Fibroblast of lung (primary cell): ENCODE results near the gene ADD3. TPM values are rescaled to one million over a fixed set of nuclear protein-coding genes. Genes with fewer than 3 reads are reported as not detected.

Experiments used
- DNase-seq, 2 donors: peaks; one replicate each; pipeline versions ENCODE4 v3.0.0 to v3.0.0-alpha.2; 2010; ENCODE audit warnings: low read depth in 2 of 2
- H2AFZ ChIP-seq: 2 replicates; pipeline ENCODE4 v1.5.1; 2012; ENCODE audit warnings: low read length, control low read depth, inconsistent platforms
- H3K27ac ChIP-seq: 2 replicates; pipeline ENCODE4 v1.5.1; 2011; ENCODE audit warnings: low read length, control low read depth; ENCODE audit not compliant: insufficient read depth
- H3K27me3 ChIP-seq: 2 replicates; pipeline ENCODE4 v1.5.1; 2011; ENCODE audit warnings: mild to moderate bottlenecking, low read length; ENCODE audit not compliant: control insufficient read depth, insufficient read depth
- H3K36me3 ChIP-seq: 2 replicates; pipeline ENCODE4 v1.5.1; 2011; ENCODE audit warnings: low read length; ENCODE audit not compliant: control insufficient read depth, insufficient read depth
- H3K4me1 ChIP-seq: 2 replicates; pipeline ENCODE4 v1.5.1; 2011; ENCODE audit warnings: low read length; ENCODE audit not compliant: control insufficient read depth, insufficient read depth; ENCODE audit errors: extremely low read depth
- H3K4me2 ChIP-seq: 2 replicates; pipeline ENCODE4 v1.5.1; 2011; ENCODE audit warnings: low read length, control low read depth; ENCODE audit not compliant: insufficient read depth; ENCODE audit errors: extremely low read depth
- H3K4me3 ChIP-seq, 4 experiments: fragments of 200-600 bp in 1 of 4; sonication (generic) in 1 of 4; replicated peaks in 1 of 4; 2 replicates each; pipeline ENCODE4 v1.5.1; 2011 to 2016; ENCODE audit warnings: low read length in 4 of 4, low read depth in 3 of 4, mild to moderate bottlenecking in 3 of 4, control low read depth in 2 of 4, inconsistent platforms in 1 of 4, mixed read lengths in 1 of 4; ENCODE audit not compliant: insufficient read depth in 1 of 4; ENCODE audit errors: control extremely low read depth in 1 of 4
- H3K79me2 ChIP-seq: 2 replicates; pipeline ENCODE4 v1.5.1; 2012; ENCODE audit warnings: mild to moderate bottlenecking, low read length, inconsistent platforms; ENCODE audit not compliant: control insufficient read depth, insufficient read depth
- H3K9ac ChIP-seq: 2 replicates; pipeline ENCODE4 v1.5.1; 2011; ENCODE audit warnings: mild to moderate bottlenecking, low read length, control low read depth; ENCODE audit not compliant: insufficient read depth
- H3K9me3 ChIP-seq: 2 replicates; pipeline ENCODE4 v1.5.1; 2012; ENCODE audit warnings: low read depth, low read length; ENCODE audit not compliant: control insufficient read depth, insufficient read depth
- H4K20me1 ChIP-seq: 2 replicates; pipeline ENCODE4 v1.5.1; 2011; ENCODE audit warnings: low read length; ENCODE audit not compliant: control insufficient read depth, insufficient read depth; ENCODE audit errors: extremely low read depth
- EZH2 ChIP-seq: IDR thresholded peaks from 2 replicates; pipeline ENCODE4 v1.5.1; 2012; ENCODE audit warnings: low read length, control low read depth, mild to moderate bottlenecking; ENCODE audit errors: missing control alignments
- polyA plus RNA-seq, 2 donors: library from polyadenylated mRNA; depleted of rRNA in 1 of 2; stranded (reverse) in 1 of 2; unstranded in 1 of 2; fragments of >200 nt; gene quantifications; 2 replicates each; pipeline ENCODE4 v1.2.1, GENCODE V29; 2011 to 2012; ENCODE audit warnings: missing spikeins in 1 of 2
- total RNA-seq: library from RNA; depleted of rRNA; stranded (reverse); fragments of >200 nt; gene quantifications from 2 replicates; pipeline ENCODE4 v1.2.1, GENCODE V29; 2014
- TF ChIP-seq, protein P1 (sequence below), 2 donors: IDR thresholded peaks in 1 of 2; conservative IDR thresholded peaks in 1 of 2; 1 replicate in 1 of 2; 2 replicates in 1 of 2; pipeline ENCODE4 v1.5.1; 2011 to 2012; ENCODE audit warnings: low read length in 2 of 2, control low read depth in 1 of 2, inconsistent platforms in 1 of 2, low read depth in 1 of 2, mild to moderate bottlenecking in 1 of 2

ADD3 gene
- total and polyA plus RNA-seq, 2 donors (not counting 1 experiment from before 2014, with no cell fraction given), result 93.0 to 416 TPM

DNA sequence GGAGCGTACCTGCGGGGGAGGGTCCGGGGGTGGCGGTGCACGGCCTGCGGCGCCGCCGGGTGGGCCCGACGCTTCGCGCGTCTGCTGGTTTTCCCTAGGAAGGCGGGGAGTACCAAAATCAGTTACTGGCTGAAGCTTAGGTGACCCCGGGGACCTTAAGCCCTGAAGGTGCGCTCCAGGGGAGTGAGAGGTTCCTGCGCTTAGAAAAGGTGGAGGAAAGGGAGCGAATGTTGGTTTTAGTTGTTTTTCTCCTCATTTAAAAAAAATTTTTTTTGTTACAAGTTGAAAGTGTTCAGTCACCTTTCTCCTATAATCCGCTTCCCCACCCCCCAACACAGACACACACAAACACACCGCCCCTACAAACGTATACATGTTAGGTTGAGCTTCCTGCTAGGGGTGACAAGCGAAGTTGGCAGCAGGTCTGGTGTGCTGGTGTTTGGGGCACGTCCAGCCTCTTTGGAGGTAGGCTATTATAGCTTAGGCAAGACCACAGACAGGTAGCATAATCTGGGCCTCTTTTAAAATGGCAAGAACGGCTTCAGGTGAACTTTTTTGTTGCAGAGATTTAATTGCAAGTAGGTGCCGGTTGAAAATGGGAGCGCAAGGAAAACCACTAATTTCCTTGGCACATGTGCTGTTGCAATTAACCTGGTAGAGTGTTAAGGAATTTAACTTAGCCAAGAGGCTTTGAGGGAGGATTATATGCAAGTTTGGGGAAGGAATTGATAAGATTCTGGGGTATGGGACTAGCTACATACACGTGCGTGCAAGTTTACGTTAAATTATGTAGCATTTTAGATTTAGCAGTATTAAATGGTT lies 945 bp downstream of the ADD3 start:
- Histone ChIP-seq H4K20me1 (no peaks in the 10 kb centered on the region), H3K4me3 (peak overlapping the region; percentile 67 to 94 (median 77)), H3K9ac (peak overlapping the region; percentile 71), H3K27ac (peak overlapping the region; percentile 58), H3K79me2 (peaks cover 58% of the 10 kb centered on the region), H3K4me1 (peaks cover 7% of the 10 kb centered on the region), H3K36me3 (no peaks in the 10 kb centered on the region), H3K9me3 (no peaks in the 10 kb centered on the region), H3K4me2 (peak overlapping the region; percentile 99), H2AFZ (no peak overlapping the region), H3K27me3 (no peaks in the 10 kb centered on the region)
- DNase-seq, result no peak
- TF ChIP-seq, protein P1, sequence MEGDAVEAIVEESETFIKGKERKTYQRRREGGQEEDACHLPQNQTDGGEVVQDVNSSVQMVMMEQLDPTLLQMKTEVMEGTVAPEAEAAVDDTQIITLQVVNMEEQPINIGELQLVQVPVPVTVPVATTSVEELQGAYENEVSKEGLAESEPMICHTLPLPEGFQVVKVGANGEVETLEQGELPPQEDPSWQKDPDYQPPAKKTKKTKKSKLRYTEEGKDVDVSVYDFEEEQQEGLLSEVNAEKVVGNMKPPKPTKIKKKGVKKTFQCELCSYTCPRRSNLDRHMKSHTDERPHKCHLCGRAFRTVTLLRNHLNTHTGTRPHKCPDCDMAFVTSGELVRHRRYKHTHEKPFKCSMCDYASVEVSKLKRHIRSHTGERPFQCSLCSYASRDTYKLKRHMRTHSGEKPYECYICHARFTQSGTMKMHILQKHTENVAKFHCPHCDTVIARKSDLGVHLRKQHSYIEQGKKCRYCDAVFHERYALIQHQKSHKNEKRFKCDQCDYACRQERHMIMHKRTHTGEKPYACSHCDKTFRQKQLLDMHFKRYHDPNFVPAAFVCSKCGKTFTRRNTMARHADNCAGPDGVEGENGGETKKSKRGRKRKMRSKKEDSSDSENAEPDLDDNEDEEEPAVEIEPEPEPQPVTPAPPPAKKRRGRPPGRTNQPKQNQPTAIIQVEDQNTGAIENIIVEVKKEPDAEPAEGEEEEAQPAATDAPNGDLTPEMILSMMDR (conservative IDR thresholded peaks at IDR 0.05 in 1 of 2, IDR thresholded peaks at IDR 0.05 in 1 of 2; ENCODE audit: low read depth in 1 of 2, low read length in 2 of 2), result no peak
- no peak for TF ChIP-seq EZH2

GRCh38 chr10:110009736-110010475 lies 2.1 kb downstream of the ADD3 start:
- Histone ChIP-seq H3K27me3 (no peaks in the 10 kb centered on the region), H3K9me3 (no peaks in the 10 kb centered on the region), H3K4me1 (peaks cover 7% of the 10 kb centered on the region), H3K9ac (no peak overlapping the region), H3K4me2 (peak overlapping the region; percentile 99), H2AFZ (no peak overlapping the region), H4K20me1 (no peaks in the 10 kb centered on the region), H3K27ac (no peak overlapping the region), H3K36me3 (no peaks in the 10 kb centered on the region), H3K79me2 (peaks cover 67% of the 10 kb centered on the region), H3K4me3 (peak overlapping the region; percentile 3 to 94 (median 77))
- no peak for DNase-seq
- TF ChIP-seq EZH2, result no peak
- TF ChIP-seq, protein P1 (conservative IDR thresholded peaks at IDR 0.05 in 1 of 2, IDR thresholded peaks at IDR 0.05 in 1 of 2; ENCODE audit: low read depth in 1 of 2, low read length in 2 of 2), result no peak
